SK-N-SH (cell line): ENCODE measurements around the gene LRRC10B.

Experiments used
- RAD21 ChIP-seq: IDR thresholded peaks from 2 replicates; pipeline ENCODE4 v1.6.1; 2012; ENCODE audit warnings: mild to moderate bottlenecking, low read length
- REST ChIP-seq: IDR thresholded peaks from 2 replicates; pipeline ENCODE4 v1.6.1; 2012; ENCODE audit warnings: mild to moderate bottlenecking, low read depth, low read length, moderate library complexity

DNA sequence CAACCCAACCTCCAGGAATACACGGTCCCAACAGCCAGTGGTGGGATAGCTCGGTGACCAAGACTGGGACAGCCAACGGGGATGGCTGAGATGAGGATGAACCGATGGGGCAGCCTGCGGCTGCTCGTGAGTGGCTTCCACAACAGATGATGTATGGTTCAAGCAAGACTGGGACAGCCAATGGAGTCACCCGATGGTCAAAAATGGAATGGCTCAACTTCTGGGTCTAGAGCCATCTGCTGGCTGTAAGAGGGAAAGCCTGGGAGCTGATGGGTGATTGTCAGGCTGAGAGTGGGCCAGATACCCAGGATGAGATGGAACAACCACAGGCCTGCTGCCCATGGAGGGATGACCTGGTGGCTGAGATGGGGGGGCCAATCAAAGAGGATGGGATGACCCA, 36.8 kb downstream of the LRRC10B start:
- TF ChIP-seq REST, result no peak
- no peak for TF ChIP-seq RAD21
